ENCODE data around the gene TMEM245. TPM values are rescaled to one million over a fixed set of nuclear protein-coding genes. Genes with fewer than 3 reads are reported as not detected.

Gene TMEM245
- total and polyA plus RNA-seq, 2 of the 13 experiments (the other 11 are each of a cell fraction or from before 2014, with no cell fraction given) = 53.5 to 55.4 TPM

- no peak for TF ChIP-seq ZNF816 (CRISPR knock-in tag; IDR thresholded peaks at IDR 0.05; ENCODE audit: borderline replicate concordance)
- no peak for TF ChIP-seq ZNF207 (IDR thresholded peaks at IDR 0.05; ENCODE audit: borderline replicate concordance)
- no peak for TF ChIP-seq ZNF552 (CRISPR knock-in tag; IDR thresholded peaks at IDR 0.05; ENCODE audit: borderline replicate concordance)
- TF ChIP-seq SNRNP70 (IDR thresholded peaks at IDR 0.05; ENCODE audit: low read depth, low read length) = no peak
- peak; percentile 13; the same call in 1 of the 2 replicates for TF ChIP-seq KLF6 (CRISPR knock-in tag; IDR thresholded peaks at IDR 0.05)
- TF ChIP-seq TMF1 (CRISPR knock-in tag; IDR thresholded peaks at IDR 0.05; ENCODE audit: low read depth) = no peak
- TF ChIP-seq FOXP1 (IDR thresholded peaks at IDR 0.05) = no peak
- no peak for TF ChIP-seq FOXP1 (CRISPR knock-in tag; IDR thresholded peaks at IDR 0.05)
- no peak for TF ChIP-seq RCOR2 (CRISPR knock-in tag; IDR thresholded peaks at IDR 0.05)
- no peak for TF ChIP-seq MTF1 (CRISPR knock-in tag; IDR thresholded peaks at IDR 0.05)
- TF ChIP-seq ZNF891 (CRISPR knock-in tag; IDR thresholded peaks at IDR 0.05) = no peak
- TF ChIP-seq, protein P1, sequence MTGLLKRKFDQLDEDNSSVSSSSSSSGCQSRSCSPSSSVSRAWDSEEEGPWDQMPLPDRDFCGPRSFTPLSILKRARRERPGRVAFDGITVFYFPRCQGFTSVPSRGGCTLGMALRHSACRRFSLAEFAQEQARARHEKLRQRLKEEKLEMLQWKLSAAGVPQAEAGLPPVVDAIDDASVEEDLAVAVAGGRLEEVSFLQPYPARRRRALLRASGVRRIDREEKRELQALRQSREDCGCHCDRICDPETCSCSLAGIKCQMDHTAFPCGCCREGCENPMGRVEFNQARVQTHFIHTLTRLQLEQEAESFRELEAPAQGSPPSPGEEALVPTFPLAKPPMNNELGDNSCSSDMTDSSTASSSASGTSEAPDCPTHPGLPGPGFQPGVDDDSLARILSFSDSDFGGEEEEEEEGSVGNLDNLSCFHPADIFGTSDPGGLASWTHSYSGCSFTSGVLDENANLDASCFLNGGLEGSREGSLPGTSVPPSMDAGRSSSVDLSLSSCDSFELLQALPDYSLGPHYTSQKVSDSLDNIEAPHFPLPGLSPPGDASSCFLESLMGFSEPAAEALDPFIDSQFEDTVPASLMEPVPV (CRISPR knock-in tag; IDR thresholded peaks at IDR 0.05) = 0 out of 2 replicates have a peak, but pooled peaks have one; percentile 9
- TF ChIP-seq, protein P2, sequence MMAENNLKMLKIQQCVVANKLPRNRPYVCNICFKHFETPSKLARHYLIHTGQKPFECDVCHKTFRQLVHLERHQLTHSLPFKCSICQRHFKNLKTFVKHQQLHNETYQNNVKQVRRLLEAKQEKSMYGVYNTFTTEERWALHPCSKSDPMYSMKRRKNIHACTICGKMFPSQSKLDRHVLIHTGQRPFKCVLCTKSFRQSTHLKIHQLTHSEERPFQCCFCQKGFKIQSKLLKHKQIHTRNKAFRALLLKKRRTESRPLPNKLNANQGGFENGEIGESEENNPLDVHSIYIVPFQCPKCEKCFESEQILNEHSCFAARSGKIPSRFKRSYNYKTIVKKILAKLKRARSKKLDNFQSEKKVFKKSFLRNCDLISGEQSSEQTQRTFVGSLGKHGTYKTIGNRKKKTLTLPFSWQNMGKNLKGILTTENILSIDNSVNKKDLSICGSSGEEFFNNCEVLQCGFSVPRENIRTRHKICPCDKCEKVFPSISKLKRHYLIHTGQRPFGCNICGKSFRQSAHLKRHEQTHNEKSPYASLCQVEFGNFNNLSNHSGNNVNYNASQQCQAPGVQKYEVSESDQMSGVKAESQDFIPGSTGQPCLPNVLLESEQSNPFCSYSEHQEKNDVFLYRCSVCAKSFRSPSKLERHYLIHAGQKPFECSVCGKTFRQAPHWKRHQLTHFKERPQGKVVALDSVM (CRISPR knock-in tag; IDR thresholded peaks at IDR 0.05) = no peak
- TF ChIP-seq U2AF1 (optimal IDR thresholded peaks at IDR 0.05; ENCODE audit: low read depth, low read length) = no peak
- no peak for TF ChIP-seq TCF7L2 (IDR thresholded peaks at IDR 0.05; ENCODE audit: low read depth, low read length)
- TF ChIP-seq ZNF205 (CRISPR knock-in tag; IDR thresholded peaks at IDR 0.05) = no peak
- TF ChIP-seq ARID5B (CRISPR knock-in tag; IDR thresholded peaks at IDR 0.05) = no peak
- no peak for TF ChIP-seq PHB2 (IDR thresholded peaks at IDR 0.05; ENCODE audit: partially characterized antibody)
- TF ChIP-seq RBFOX2 (IDR thresholded peaks at IDR 0.05; ENCODE audit: low read depth, low read length) = no peak
- TF ChIP-seq PAXIP1 (CRISPR knock-in tag; conservative IDR thresholded peaks at IDR 0.05) = no peak
These were observed 824 bp downstream of the TMEM245 start (continued) for GRCh38 chr9:109118808-109119438.

All from HepG2 (cell line).